Heart right ventricle (tissue), 16 donors: ENCODE measurements around the gene ADAMTS6. TPM values are rescaled to one million over a fixed set of nuclear protein-coding genes. Genes with fewer than 3 reads are reported as not detected.

Experiments
- ATAC-seq, 8 donors: fragments of 200-7000 bp; cut with Tn5 transposase; one replicate each; pipeline ENCODE4 v1.9.1; 2020; ENCODE audit warnings: mild to moderate bottlenecking in 8 of 8, moderate library complexity in 8 of 8, moderate number of reproducible peaks in 1 of 8
- DNase-seq, 2 donors: peaks; one replicate each; pipeline ENCODE4 v3.0.0-alpha.2; 2020
- H3K27ac ChIP-seq, 10 donors: fragments of 200-600 bp; sonication (generic) in 2 of 10; one replicate each; pipeline versions ENCODE4 v1.5.0 to v1.8.0; 2020 to 2022; ENCODE audit warnings: mild to moderate bottlenecking in 3 of 10
- H3K27me3 ChIP-seq, 7 donors: fragments of 200-600 bp; one replicate each; pipeline ENCODE4 v1.8.0; 2021 to 2022; ENCODE audit warnings: mild to moderate bottlenecking in 2 of 7
- H3K36me3 ChIP-seq, 9 donors: fragments of 200-600 bp; sonication (generic) in 1 of 9; one replicate each; pipeline versions ENCODE4 v1.5.0 to v1.8.0; 2020 to 2022; ENCODE audit warnings: mild to moderate bottlenecking in 2 of 9
- H3K4me1 ChIP-seq, 9 donors: fragments of 200-600 bp; sonication (generic) in 1 of 9; one replicate each; pipeline versions ENCODE4 v1.5.0 to v1.8.0; 2020 to 2022; ENCODE audit warnings: mild to moderate bottlenecking in 4 of 9
- H3K4me3 ChIP-seq, 10 donors: fragments of 200-600 bp; sonication (generic) in 2 of 10; one replicate each; pipeline versions ENCODE4 v1.5.0 to v1.8.0; 2020 to 2022; ENCODE audit warnings: mild to moderate bottlenecking in 7 of 10, moderate library complexity in 2 of 10
- H3K9me3 ChIP-seq, 11 donors: fragments of 200-600 bp in 10 of 11; sonication (generic) in 2 of 11; one replicate each; pipeline versions ENCODE4 v1.5.0 to v1.8.0; 2013 to 2022; ENCODE audit warnings: mild to moderate bottlenecking in 2 of 11, control low read depth in 1 of 11, moderate library complexity in 1 of 11
- WGBS, 2 donors: extraction: QIAGEN DNeasy Blood & Tissue Kit; methylation state at CpG; one replicate each; pipeline ENCODE4 v1.1.7; 2013; ENCODE audit warnings: inconsistent platforms in 1 of 2; 5-methylcytosine and 5-hydroxymethylcytosine counted together
- intact Hi-C, 10 donors: fragments of 100-400 bp; cut with DNase I; formaldehyde crosslinking; loops; one replicate each; pipeline versions ENCODE4 v1.11.1 to v1.14.2; 2022
- polyA plus RNA-seq, 2 donors: library from polyadenylated mRNA; stranded (reverse); fragments of 200-250 nt; gene quantifications; one replicate each; pipeline ENCODE4 v1.2.3, GENCODE V29; 2013
- total RNA-seq, 10 donors: library from RNA; stranded (reverse); fragmentation: NEBNext Ultra II Directional in 3 of 10; extraction: Animal tissue kit (Norgen Biotek cat#: 25700) in 3 of 10; gene quantifications; one replicate each; pipeline versions ENCODE4 v1.2.1 to v1.2.4, GENCODE V29; 2021 to 2023
- TF ChIP-seq, protein P1 (sequence below), 9 donors: fragments of 200-600 bp; sonication (generic) in 2 of 9; IDR thresholded peaks; one replicate each; pipeline versions ENCODE4 v1.5.0 to v1.8.0; 2021 to 2022; ENCODE audit warnings: antibody characterized with exemption in 9 of 9, mild to moderate bottlenecking in 5 of 9, moderate library complexity in 1 of 9
- donor health status: Arrhythmogenic right ventricular cardiomyopathy.
- donor health status: ischemic (EF 13 %, LVEDD 7.1; RV severe dilation, severe dysfunction).
- donor health status: healthy with polysubstance abuse.
- donor health status: DM: no; HTN: yes; CAD: no.
- donor health status: DM: no; HTN: no; CAD: no.
- donor health status: ischemic (EF 25% LVEDD 6.9; RV normal size, moderate dysfunction).
- donor health status: ischemic (EF 25% LVEDD 5.7; RV mildly dilated, moderate dysfunction).
- donor health status: healthy.
- donor health status: DM: yes; HTN: yes; CAD: no.
- donor health status: Ischemic cardiomyopathy.
- donor health status: ischemic (EF 35%, LVEDD 5.7; RV mildly dilated, moderate dysfunction).
- donor health status: nonischemic (EF 11% LVEDD 7.7; RV severe dilation, severe dysfunction).
- donor health status: DM: yes; HTN: yes; CAD: no.
- donor health status: PGD.
- donor health status: ischemic (EF 29% LVEDD 5.4; RV normal size, mild dysfunction).
- donor health status: nonischemic (EF 23%, LVEDD 6.1; RV moderate dilation, normal function).

Gene ADAMTS6
- total and polyA plus RNA-seq, 12 donors, result 0.25 to 4.1 (median 2.1) TPM

- no peaks in the 10 kb centered on the region for H3K36me3 ChIP-seq
- ATAC-seq (peak in 5 of 8 donors; percentile 42 to 91 (median 72)), DNase-seq (peak; percentile 6 to 31)
- peaks cover 0 to 20% (median 0%) of the 10 kb centered on the region in 9 donors for H3K4me1 ChIP-seq
- no peak overlapping the region for H3K4me3 ChIP-seq
- no peak overlapping the region for H3K27ac ChIP-seq
- intact Hi-C loops, result no loop called here
- H3K27me3 ChIP-seq, result no peaks in the 10 kb centered on the region
- WGBS, 2 donors, result 62 to 71% methylated on average over 2 of the region's 2 CpGs
- TF ChIP-seq, protein P1, sequence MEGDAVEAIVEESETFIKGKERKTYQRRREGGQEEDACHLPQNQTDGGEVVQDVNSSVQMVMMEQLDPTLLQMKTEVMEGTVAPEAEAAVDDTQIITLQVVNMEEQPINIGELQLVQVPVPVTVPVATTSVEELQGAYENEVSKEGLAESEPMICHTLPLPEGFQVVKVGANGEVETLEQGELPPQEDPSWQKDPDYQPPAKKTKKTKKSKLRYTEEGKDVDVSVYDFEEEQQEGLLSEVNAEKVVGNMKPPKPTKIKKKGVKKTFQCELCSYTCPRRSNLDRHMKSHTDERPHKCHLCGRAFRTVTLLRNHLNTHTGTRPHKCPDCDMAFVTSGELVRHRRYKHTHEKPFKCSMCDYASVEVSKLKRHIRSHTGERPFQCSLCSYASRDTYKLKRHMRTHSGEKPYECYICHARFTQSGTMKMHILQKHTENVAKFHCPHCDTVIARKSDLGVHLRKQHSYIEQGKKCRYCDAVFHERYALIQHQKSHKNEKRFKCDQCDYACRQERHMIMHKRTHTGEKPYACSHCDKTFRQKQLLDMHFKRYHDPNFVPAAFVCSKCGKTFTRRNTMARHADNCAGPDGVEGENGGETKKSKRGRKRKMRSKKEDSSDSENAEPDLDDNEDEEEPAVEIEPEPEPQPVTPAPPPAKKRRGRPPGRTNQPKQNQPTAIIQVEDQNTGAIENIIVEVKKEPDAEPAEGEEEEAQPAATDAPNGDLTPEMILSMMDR (IDR thresholded peaks at IDR 0.05), result no peak
- no peaks in the 10 kb centered on the region for H3K9me3 ChIP-seq
Observed at GRCh38 chr5:65394087-65394486, 87.6 kb downstream of the ADAMTS6 start.

DNA sequence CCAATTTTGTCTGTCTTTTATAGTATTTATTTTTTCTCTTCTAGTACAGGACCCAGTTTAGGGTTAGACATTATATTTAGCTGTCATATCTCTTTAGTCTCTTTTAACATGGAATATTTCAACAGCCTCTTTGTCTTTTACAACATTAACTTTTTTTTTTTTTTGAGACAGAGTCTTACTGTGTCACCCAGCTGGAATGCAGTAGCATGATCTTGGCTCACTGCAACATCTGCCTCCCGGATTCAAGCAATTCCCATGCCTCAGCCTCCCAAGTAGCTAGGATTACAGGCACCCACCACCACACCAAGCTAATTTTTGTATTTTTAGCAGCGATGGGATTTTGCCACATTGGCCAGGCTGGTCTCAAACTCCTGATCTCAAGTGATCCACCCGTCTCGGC, 90.1 kb downstream of the ADAMTS6 start:
- Histone ChIP-seq H3K4me3 (no peak overlapping the region), H3K27ac (no peak overlapping the region), H3K36me3 (no peaks in the 10 kb centered on the region), H3K27me3 (no peaks in the 10 kb centered on the region), H3K9me3 (no peaks in the 10 kb centered on the region), H3K4me1 (peaks cover 0 to 20% (median 0%) of the 10 kb centered on the region in 9 donors)
- TF ChIP-seq, protein P1 (IDR thresholded peaks at IDR 0.05), result no peak
- 81 to 83% methylated on average over 4 of the region's 4 CpGs for whole genome bisulfite sequencing, 2 donors
- ATAC-seq, result no peak
- DNase-seq, result no peak
- intact Hi-C loops, result no loop called here

- Histone ChIP-seq H3K9me3 (no peaks in the 10 kb centered on the region), H3K36me3 (no peaks in the 10 kb centered on the region), H3K27ac (no peak overlapping the region), H3K4me1 (peaks cover 0 to 15% (median 0%) of the 10 kb centered on the region in 9 donors), H3K27me3 (no peaks in the 10 kb centered on the region), H3K4me3 (no peak overlapping the region)
- no peak for DNase-seq
- no peak for ATAC-seq
- TF ChIP-seq, protein P1 (IDR thresholded peaks at IDR 0.05), result no peak
- intact Hi-C loops, result no loop called here
- 86% methylated on average over 3 of the region's 3 CpGs for WGBS, 2 donors
Observed at GRCh38 chr5:65390208-65390607, 91.5 kb downstream of the ADAMTS6 start.

GRCh38 chr5:65383859-65384258, 97.9 kb downstream of the ADAMTS6 start:
- Histone ChIP-seq H3K4me3 (no peak overlapping the region), H3K4me1 (no peaks in the 10 kb centered on the region), H3K9me3 (no peaks in the 10 kb centered on the region), H3K27ac (no peak overlapping the region), H3K36me3 (no peaks in the 10 kb centered on the region), H3K27me3 (no peaks in the 10 kb centered on the region)
- TF ChIP-seq, protein P1 (IDR thresholded peaks at IDR 0.05), result no peak
- WGBS, 2 donors, result 87 to 92% methylated on average over 7 of the region's 7 CpGs
- intact Hi-C loops, result no loop called here
- DNase-seq (no peak), ATAC-seq (no peak)
